SU-DHL-6 (cell line): ENCODE data around the gene TMEM223.

Experiments used
- H2AFZ ChIP-seq: fragments of 200-600 bp; sonication (generic); 2 replicates; pipeline ENCODE4 v1.6.1; 2014; ENCODE audit warnings: low read depth, mild to moderate bottlenecking, moderate library complexity, mixed read lengths, antibody characterized with exemption, low read length; ENCODE audit not compliant: severe bottlenecking
- H3F3A ChIP-seq: fragments of 200-600 bp; shearing (Covaris generic); 2 replicates; pipeline ENCODE4 v1.6.0; 2016; ENCODE audit warnings: antibody characterized with exemption, mild to moderate bottlenecking; ENCODE audit not compliant: insufficient read depth
- H3K27ac ChIP-seq: fragments of 200-600 bp; sonication (generic); 2 replicates; pipeline ENCODE4 v1.5.1; 2016; ENCODE audit warnings: low read depth, mild to moderate bottlenecking, low read length, moderate library complexity, mixed read lengths
- H3K27me3 ChIP-seq: fragments of 200-600 bp; sonication (generic), shearing (Covaris generic); 2 replicates; pipeline ENCODE4 v1.6.0; 2014; ENCODE audit warnings: mild to moderate bottlenecking, low read length
- H3K36me3 ChIP-seq: fragments of 200-600 bp; sonication (generic); 2 replicates; pipeline ENCODE4 v1.6.1; 2014; ENCODE audit warnings: mild to moderate bottlenecking, low read length, mixed read lengths
- H3K4me2 ChIP-seq: fragments of 300-600, 200-600 bp; shearing (Covaris generic), sonication (generic); 2 replicates; pipeline ENCODE4 v1.6.0; 2014; ENCODE audit warnings: low read length, low read depth, mild to moderate bottlenecking; ENCODE audit not compliant: poor library complexity, severe bottlenecking
- H3K4me3 ChIP-seq: fragments of 200-600 bp; sonication (generic); 2 replicates; pipeline ENCODE4 v1.5.1; 2014; ENCODE audit warnings: antibody characterized with exemption, low read length, mild to moderate bottlenecking, mixed read lengths; ENCODE audit not compliant: insufficient read depth, poor library complexity, severe bottlenecking
- H3K79me2 ChIP-seq: fragments of 200-600 bp; sonication (generic); 2 replicates; pipeline ENCODE4 v1.6.1; 2014; ENCODE audit warnings: mild to moderate bottlenecking, low read length, moderate library complexity; ENCODE audit not compliant: insufficient read depth
- H3K9ac ChIP-seq: fragments of 200-600 bp; sonication (generic); 2 replicates; pipeline ENCODE4 v1.7.0; 2014; ENCODE audit warnings: mild to moderate bottlenecking, low read length
- H3K9me2 ChIP-seq: fragments of 200-600 bp; sonication (generic); replicated peaks from 2 replicates; pipeline ENCODE4 v1.6.1; 2014; ENCODE audit warnings: low read length; ENCODE audit not compliant: insufficient read depth
- H3K9me3 ChIP-seq: fragments of 200-600 bp; sonication (generic); 2 replicates; pipeline ENCODE4 v1.6.1; 2014; ENCODE audit warnings: low read length, mixed read lengths; ENCODE audit not compliant: insufficient read depth
- H4K20me1 ChIP-seq: fragments of 200-600 bp; sonication (generic); 2 replicates; pipeline ENCODE4 v1.6.1; 2014; ENCODE audit warnings: low read depth, mild to moderate bottlenecking, antibody characterized with exemption, low read length, moderate library complexity, mixed read lengths
- EZH2phosphoT487 ChIP-seq: fragments of 200-600 bp; sonication (generic), shearing (Covaris generic); conservative IDR thresholded peaks from 2 replicates; pipeline ENCODE4 v1.6.1; 2018; ENCODE audit warnings: mild to moderate bottlenecking, antibody characterized with exemption, low read length, moderate library complexity, mixed read lengths
- TF ChIP-seq, protein P1 (sequence below): fragments of 200-600 bp; sonication (generic); IDR thresholded peaks from one replicate; pipeline ENCODE4 v1.5.1; 2017; ENCODE audit warnings: antibody characterized with exemption, mild to moderate bottlenecking, low read length, moderate library complexity; ENCODE audit not compliant: insufficient read depth, poor library complexity, severe bottlenecking

The TMEM223 gene

DNA sequence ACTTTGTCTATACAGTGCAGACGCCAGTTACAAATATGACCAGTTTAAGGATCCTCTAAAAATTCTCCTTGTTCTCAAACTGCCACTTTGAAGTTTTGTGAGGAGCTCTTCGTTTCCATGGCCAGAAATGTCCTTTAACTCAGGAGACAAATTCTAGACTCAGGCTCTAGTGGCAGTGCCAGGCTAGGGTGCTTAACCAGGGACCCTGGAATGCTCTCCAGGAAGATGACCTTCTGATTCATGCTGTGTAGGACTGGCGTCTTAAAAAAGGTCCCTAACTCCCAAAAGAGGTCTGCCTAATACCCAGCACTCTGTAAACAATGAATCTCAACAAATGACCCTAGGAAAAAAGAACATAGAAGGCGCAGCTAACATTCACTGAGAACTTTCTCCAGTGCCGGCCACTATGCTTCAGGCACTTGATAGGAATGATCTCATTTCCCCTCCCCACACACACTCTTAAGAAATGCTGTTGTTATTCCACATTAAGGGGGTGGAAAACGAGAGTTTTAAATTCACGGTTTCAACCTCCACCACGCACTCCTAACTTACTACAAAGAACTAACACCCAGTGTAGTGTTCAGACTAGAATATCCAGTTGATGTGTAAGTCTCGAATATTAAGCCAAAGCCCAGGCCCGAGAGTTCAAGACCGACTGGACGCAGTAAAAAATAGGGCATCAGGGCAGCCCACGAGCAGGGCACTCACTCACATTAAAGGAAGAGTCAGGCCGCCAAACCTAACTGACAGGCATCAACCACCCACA is 12.7 kb upstream of the TMEM223 start:
- Histone ChIP-seq H3K27ac (peak overlapping the region; percentile 8; the same call in 1 of the 2 replicates), H3K9ac (peak overlapping the region; percentile 91), H3K4me3 (peak overlapping the region; percentile 64), H3K36me3 (no peaks in the 10 kb centered on the region), H3K4me2 (peak overlapping the region; percentile 80), H3K9me3 (no peaks in the 10 kb centered on the region), H3K27me3 (no peaks in the 10 kb centered on the region), H2AFZ (peak overlapping the region; percentile 32), H3K9me2 (no peaks in the 10 kb centered on the region), H3F3A (0 out of 2 replicates have a peak, but pooled peaks cover 4% of the 10 kb centered on the region), H4K20me1 (no peaks in the 10 kb centered on the region), H3K79me2 (peaks cover 19% of the 10 kb centered on the region)
- TF ChIP-seq, protein P1, sequence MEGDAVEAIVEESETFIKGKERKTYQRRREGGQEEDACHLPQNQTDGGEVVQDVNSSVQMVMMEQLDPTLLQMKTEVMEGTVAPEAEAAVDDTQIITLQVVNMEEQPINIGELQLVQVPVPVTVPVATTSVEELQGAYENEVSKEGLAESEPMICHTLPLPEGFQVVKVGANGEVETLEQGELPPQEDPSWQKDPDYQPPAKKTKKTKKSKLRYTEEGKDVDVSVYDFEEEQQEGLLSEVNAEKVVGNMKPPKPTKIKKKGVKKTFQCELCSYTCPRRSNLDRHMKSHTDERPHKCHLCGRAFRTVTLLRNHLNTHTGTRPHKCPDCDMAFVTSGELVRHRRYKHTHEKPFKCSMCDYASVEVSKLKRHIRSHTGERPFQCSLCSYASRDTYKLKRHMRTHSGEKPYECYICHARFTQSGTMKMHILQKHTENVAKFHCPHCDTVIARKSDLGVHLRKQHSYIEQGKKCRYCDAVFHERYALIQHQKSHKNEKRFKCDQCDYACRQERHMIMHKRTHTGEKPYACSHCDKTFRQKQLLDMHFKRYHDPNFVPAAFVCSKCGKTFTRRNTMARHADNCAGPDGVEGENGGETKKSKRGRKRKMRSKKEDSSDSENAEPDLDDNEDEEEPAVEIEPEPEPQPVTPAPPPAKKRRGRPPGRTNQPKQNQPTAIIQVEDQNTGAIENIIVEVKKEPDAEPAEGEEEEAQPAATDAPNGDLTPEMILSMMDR = no peak
- no peak for TF ChIP-seq EZH2phosphoT487

- peaks cover 19% of the 10 kb centered on the region for H3K79me2 ChIP-seq
- H3K27ac ChIP-seq = no peak overlapping the region
- H2AFZ ChIP-seq = no peak overlapping the region
- H3K36me3 ChIP-seq = peaks cover 2% of the 10 kb centered on the region; the same call in 1 of the 2 replicates
- H3K9me2 ChIP-seq = no peaks in the 10 kb centered on the region
- no peaks in the 10 kb centered on the region for H3F3A ChIP-seq
- H3K4me3 ChIP-seq = no peak overlapping the region
- H3K9ac ChIP-seq = no peak overlapping the region
- no peaks in the 10 kb centered on the region for H3K27me3 ChIP-seq
- no peaks in the 10 kb centered on the region for H4K20me1 ChIP-seq
- TF ChIP-seq, protein P1 = no peak
- no peak for TF ChIP-seq EZH2phosphoT487
- no peak overlapping the region for H3K4me2 ChIP-seq
- no peaks in the 10 kb centered on the region for H3K9me3 ChIP-seq
Observed at GRCh38 chr11:62801071-62801470, 9.3 kb upstream of the TMEM223 start.

DNA sequence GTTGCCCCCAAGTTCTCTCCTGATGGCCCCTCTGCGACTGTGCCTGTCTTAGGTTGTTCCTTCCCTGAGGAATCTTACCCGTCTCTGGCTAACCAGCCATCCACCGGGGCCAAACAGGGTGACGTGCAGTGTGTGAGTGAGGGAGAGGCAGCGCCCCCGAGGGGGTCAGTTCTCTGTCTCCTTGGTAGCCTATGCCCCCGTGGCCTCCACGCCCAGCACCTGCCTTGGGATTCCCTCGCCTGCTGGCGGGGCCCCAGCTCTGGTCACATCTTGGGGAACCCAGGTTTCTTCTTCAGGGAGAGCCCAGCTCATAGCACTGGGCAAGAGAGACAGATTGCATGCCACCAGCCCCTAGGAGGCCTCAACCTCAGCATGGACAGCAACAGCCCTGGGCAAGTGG is 7.7 kb upstream of the TMEM223 start:
- TF ChIP-seq, protein P1 = no peak
- no peak for TF ChIP-seq EZH2phosphoT487
- Histone ChIP-seq H3K9ac (no peak overlapping the region), H3K9me3 (no peaks in the 10 kb centered on the region), H3K4me2 (no peak overlapping the region), H3K27me3 (no peaks in the 10 kb centered on the region), H4K20me1 (no peaks in the 10 kb centered on the region), H3K79me2 (peaks cover 13% of the 10 kb centered on the region), H3K9me2 (no peaks in the 10 kb centered on the region), H3K27ac (no peak overlapping the region), H2AFZ (no peak overlapping the region), H3K4me3 (no peak overlapping the region), H3F3A (no peaks in the 10 kb centered on the region), H3K36me3 (peaks cover 10% of the 10 kb centered on the region)
